OCI-LY7 (cell line): ENCODE data around the gene NEMP2. TPM values are rescaled to one million over a fixed set of nuclear protein-coding genes. Genes with fewer than 3 reads are reported as not detected.
A peak's percentile ranks its signal among the peaks of the same experiment; 100 is the strongest.

Source experiments
- BruUV-seq: library from RNA; stranded (reverse); fragments of 400-500 nt; replicated peaks from 2 replicates; lab custom pipeline; 2021; lab: Mats Ljungman, UMichigan
- CTCF ChIA-PET: fragments of 300-600 bp; sonication (Branson Sonifier 250); formaldehyde crosslinking; loops from one replicate; lab custom pipeline; 2022; ENCODE audit warnings: antibody characterized with exemption; ENCODE audit not compliant: unreplicated experiment; lab: Charles Lee
- POLR2A ChIA-PET: fragments of 300-600 bp; sonication (Branson Sonifier 250); formaldehyde crosslinking; loops from one replicate; lab custom pipeline; 2022; ENCODE audit warnings: antibody characterized with exemption; lab: Charles Lee
- DNase-seq: peaks from one replicate; pipeline ENCODE4 v3.0.0-alpha.2; 2015; ENCODE audit warnings: low spot score
- H2AFZ ChIP-seq: fragments of 200-600 bp; sonication (generic), shearing (Covaris generic); 2 replicates; pipeline ENCODE4 v1.6.1; 2014; ENCODE audit warnings: mild to moderate bottlenecking, antibody characterized with exemption, low read length, moderate library complexity
- H3K27ac ChIP-seq: fragments of 200-600 bp; sonication (generic); 2 replicates; pipeline ENCODE4 v1.5.1; 2014; ENCODE audit warnings: mixed run types, low read depth, mild to moderate bottlenecking, moderate library complexity, low read length, inconsistent platforms; ENCODE audit not compliant: poor library complexity, severe bottlenecking
- H3K36me3 ChIP-seq: fragments of 200-600 bp; sonication (generic); 2 replicates; pipeline ENCODE4 v1.6.1; 2014; ENCODE audit warnings: mild to moderate bottlenecking, antibody characterized with exemption, low read length, moderate library complexity, mixed read lengths; ENCODE audit not compliant: insufficient read depth
- H3K4me1 ChIP-seq: fragments of 200-600 bp; sonication (generic); 2 replicates; pipeline ENCODE4 v1.5.1; 2014; ENCODE audit warnings: mild to moderate bottlenecking, low read length; ENCODE audit not compliant: insufficient read depth, poor library complexity, severe bottlenecking
- H3K4me2 ChIP-seq: fragments of 200-600 bp; sonication (generic); 2 replicates; pipeline ENCODE4 v1.6.1; 2014; ENCODE audit warnings: mild to moderate bottlenecking, low read length
- H3K4me3 ChIP-seq: fragments of 200-600 bp; sonication (generic); 2 replicates; pipeline ENCODE4 v1.5.1; 2014; ENCODE audit warnings: mild to moderate bottlenecking, low read depth, low read length; ENCODE audit not compliant: poor library complexity, severe bottlenecking
- H3K79me2 ChIP-seq: fragments of 200-600 bp; sonication (generic); 2 replicates; pipeline ENCODE4 v1.6.1; 2016; ENCODE audit warnings: low read depth, mild to moderate bottlenecking, low read length, moderate library complexity, mixed read lengths; ENCODE audit not compliant: insufficient read depth
- H3K9me2 ChIP-seq: fragments of 200-600 bp; sonication (generic); 2 replicates; pipeline ENCODE4 v1.6.1; 2016; ENCODE audit warnings: mild to moderate bottlenecking, low read length, mixed read lengths; ENCODE audit not compliant: insufficient read depth
- H3K9me3 ChIP-seq: fragments of 200-600 bp; sonication (generic); 2 replicates; pipeline ENCODE4 v1.6.1; 2014; ENCODE audit warnings: mild to moderate bottlenecking, mixed run types, low read length, mixed read lengths
- H4K20me1 ChIP-seq: fragments of 200-600 bp; sonication (generic); 2 replicates; pipeline ENCODE4 v1.6.1; 2014; ENCODE audit warnings: mild to moderate bottlenecking, antibody characterized with exemption, low read length, moderate library complexity, mixed read lengths; ENCODE audit not compliant: insufficient read depth
- CTCF ChIP-seq: fragments of 200-600 bp; sonication (generic); conservative IDR thresholded peaks from 2 replicates; pipeline ENCODE4 v1.5.1; 2014; ENCODE audit warnings: mild to moderate bottlenecking, antibody characterized with exemption, low read length, moderate library complexity, mixed read lengths
- EZH2phosphoT487 ChIP-seq: fragments of 200-600 bp; sonication (generic); IDR thresholded peaks from 2 replicates; pipeline ENCODE4 v1.6.1; 2018; ENCODE audit warnings: low read depth, borderline replicate concordance, mild to moderate bottlenecking, mixed run types, antibody characterized with exemption, low read length, moderate library complexity, mixed read lengths
- intact Hi-C: fragments of 100-400 bp; cut with micrococcal nuclease; formaldehyde crosslinking; loops from one replicate; pipeline ENCODE4 v1.10.0; 2022; ENCODE audit not compliant: unreplicated experiment
- total RNA-seq, 2 experiments: library from RNA; depleted of rRNA in 1 of 2; stranded (reverse); fragments of >200 nt in 1 of 2; shearing (Covaris generic) in 1 of 2; gene quantifications; 2 replicates each; pipeline ENCODE4 v1.2.3, GENCODE V29; 2014 to 2022

NEMP2 gene
- total RNA-seq, 2 experiments from 2014 or later: 5.6 to 18.5 TPM

GRCh38 chr2:190545555-190546385 is 11.2 kb upstream of the NEMP2 start:
- no peak for DNase-seq
- Histone ChIP-seq H4K20me1 (no peaks in the 10 kb centered on the region), H3K9me3 (peaks cover 21% of the 10 kb centered on the region; the same call in 1 of the 2 replicates), H3K9me2 (no peaks in the 10 kb centered on the region), H3K4me1 (no peaks in the 10 kb centered on the region), H2AFZ (no peak overlapping the region), H3K79me2 (no peaks in the 10 kb centered on the region), H3K4me2 (no peak overlapping the region), H3K36me3 (no peaks in the 10 kb centered on the region), H3K4me3 (no peak overlapping the region), H3K27ac (no peak overlapping the region)
- no peak for TF ChIP-seq CTCF
- no peak for TF ChIP-seq EZH2phosphoT487
- POLR2A ChIA-PET: interaction anchor here (1.1 kb wide), 1 partner anchor 13 kb away, joined by 3 read pairs; no protein-coding TSS in a partner anchor
- CTCF ChIA-PET: no interaction called here
- intact Hi-C loops: no loop called here
- BruUV-seq: no TSS peak

GRCh38 chr2:190545093-190545492 is 10.6 kb upstream of the NEMP2 start:
- ChIA-PET CTCF (no interaction called here), POLR2A (interaction anchor here (0.6 kb wide), 1 partner anchor 18 kb away, joined by 4 read pairs; no protein-coding TSS in a partner anchor)
- BruUV-seq: no TSS peak
- no peak for DNase-seq
- Histone ChIP-seq H4K20me1 (no peaks in the 10 kb centered on the region), H3K9me2 (no peaks in the 10 kb centered on the region), H3K9me3 (peaks cover 27% of the 10 kb centered on the region; the same call in 1 of the 2 replicates), H3K4me3 (no peak overlapping the region), H2AFZ (no peak overlapping the region), H3K4me1 (no peaks in the 10 kb centered on the region), H3K79me2 (no peaks in the 10 kb centered on the region), H3K27ac (no peak overlapping the region), H3K4me2 (no peak overlapping the region), H3K36me3 (no peaks in the 10 kb centered on the region)
- intact Hi-C loops: no loop called here
- TF ChIP-seq CTCF (no peak), EZH2phosphoT487 (no peak)

GRCh38 chr2:190540048-190540447 is 5.5 kb upstream of the NEMP2 start:
- no peak for TF ChIP-seq EZH2phosphoT487
- TF ChIP-seq CTCF: no peak
- peaks cover 11% of the 10 kb centered on the region for H3K4me1 ChIP-seq
- no peak overlapping the region for H2AFZ ChIP-seq
- H4K20me1 ChIP-seq: no peaks in the 10 kb centered on the region
- POLR2A ChIA-PET: no interaction called here
- no peak overlapping the region for H3K4me3 ChIP-seq
- H3K79me2 ChIP-seq: peaks cover 11% of the 10 kb centered on the region; the same call in 1 of the 2 replicates
- H3K9me3 ChIP-seq: peaks cover 60% of the 10 kb centered on the region
- H3K36me3 ChIP-seq: peaks cover 22% of the 10 kb centered on the region
- H3K9me2 ChIP-seq: no peaks in the 10 kb centered on the region
- no TSS peak for BruUV-seq
- intact Hi-C loops: no loop called here
- peak; percentile 10 for DNase-seq
- no peak overlapping the region for H3K4me2 ChIP-seq
- CTCF ChIA-PET: no interaction called here
- H3K27ac ChIP-seq: no peak overlapping the region
